Measurements from ENCODE around the gene NCOA7.

DNA sequence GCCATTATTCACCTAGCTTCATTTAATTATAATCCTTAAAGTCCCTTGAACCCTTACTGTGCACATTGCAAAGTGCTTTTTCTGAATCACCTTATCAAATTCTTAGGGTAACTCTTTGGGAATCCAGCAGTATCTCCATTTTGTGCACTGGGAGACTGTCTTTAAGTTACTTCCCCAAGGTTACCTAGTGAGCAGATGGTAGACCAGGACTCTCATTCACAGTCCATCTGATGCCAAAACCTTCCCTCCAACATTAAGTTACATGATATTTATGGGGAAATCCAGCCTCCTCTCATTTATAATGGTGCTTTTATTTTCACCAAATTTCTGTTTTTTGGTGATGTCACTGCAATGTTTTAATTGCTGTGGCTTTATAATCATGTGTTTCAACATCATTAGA, 75.7 kb downstream of the NCOA7 start:
- TF ChIP-seq, protein P1, sequence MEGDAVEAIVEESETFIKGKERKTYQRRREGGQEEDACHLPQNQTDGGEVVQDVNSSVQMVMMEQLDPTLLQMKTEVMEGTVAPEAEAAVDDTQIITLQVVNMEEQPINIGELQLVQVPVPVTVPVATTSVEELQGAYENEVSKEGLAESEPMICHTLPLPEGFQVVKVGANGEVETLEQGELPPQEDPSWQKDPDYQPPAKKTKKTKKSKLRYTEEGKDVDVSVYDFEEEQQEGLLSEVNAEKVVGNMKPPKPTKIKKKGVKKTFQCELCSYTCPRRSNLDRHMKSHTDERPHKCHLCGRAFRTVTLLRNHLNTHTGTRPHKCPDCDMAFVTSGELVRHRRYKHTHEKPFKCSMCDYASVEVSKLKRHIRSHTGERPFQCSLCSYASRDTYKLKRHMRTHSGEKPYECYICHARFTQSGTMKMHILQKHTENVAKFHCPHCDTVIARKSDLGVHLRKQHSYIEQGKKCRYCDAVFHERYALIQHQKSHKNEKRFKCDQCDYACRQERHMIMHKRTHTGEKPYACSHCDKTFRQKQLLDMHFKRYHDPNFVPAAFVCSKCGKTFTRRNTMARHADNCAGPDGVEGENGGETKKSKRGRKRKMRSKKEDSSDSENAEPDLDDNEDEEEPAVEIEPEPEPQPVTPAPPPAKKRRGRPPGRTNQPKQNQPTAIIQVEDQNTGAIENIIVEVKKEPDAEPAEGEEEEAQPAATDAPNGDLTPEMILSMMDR (IDR thresholded peaks at IDR 0.05), result no peak
- TF ChIP-seq POLR2A (IDR thresholded peaks at IDR 0.05), result no peak

All from thyroid gland (tissue), 4 donors.